Muscle of leg (tissue), 16 donors: Measurements from ENCODE around the gene MGAT5. TPM values are rescaled to one million over a fixed set of nuclear protein-coding genes. Genes with fewer than 3 reads are reported as not detected.

Experiments used
- DNase-seq: peaks from one replicate; pipeline ENCODE4 v3.0.0; 2013
- H3K27ac ChIP-seq: one replicate; pipeline ENCODE4 v1.5.1; 2013; ENCODE audit warnings: mild to moderate bottlenecking, low read length, control low read depth
- H3K27me3 ChIP-seq: one replicate; pipeline ENCODE4 v1.6.1; 2013; ENCODE audit warnings: low read length; ENCODE audit not compliant: control insufficient read depth, insufficient read depth
- H3K36me3 ChIP-seq: one replicate; pipeline ENCODE4 v1.6.1; 2013; ENCODE audit warnings: low read length; ENCODE audit not compliant: control insufficient read depth, insufficient read depth
- H3K4me1 ChIP-seq: one replicate; pipeline ENCODE4 v1.6.1; 2013; ENCODE audit warnings: low read length; ENCODE audit not compliant: control insufficient read depth, insufficient read depth
- H3K4me3 ChIP-seq: one replicate; pipeline ENCODE4 v1.5.1; 2013; ENCODE audit warnings: low read length, control low read depth
- H3K9me3 ChIP-seq: replicated peaks from 2 replicates; pipeline ENCODE4 v1.6.1; 2013; ENCODE audit warnings: low read depth, low read length; ENCODE audit not compliant: control insufficient read depth
- WGBS: methylation state at CpG from one replicate; pipeline ENCODE4 v1.1.5; 2013; ENCODE audit warnings: missing lambda C conversion rate; ENCODE audit not compliant: insufficient coverage; 5-methylcytosine and 5-hydroxymethylcytosine counted together
- long read RNA-seq, 11 donors: transcript quantifications; one replicate each; lab custom pipeline, GENCODE V29; 2026
- polyA plus RNA-seq, 8 donors: library from polyadenylated mRNA; unstranded; fragments of 120-200 nt; gene quantifications; one replicate each; pipeline versions ENCODE4 v1.2.1 to v1.2.3, GENCODE V29; 2013; ENCODE audit warnings: inconsistent platforms in 1 of 8, low replicate concordance in 1 of 8; ENCODE audit not compliant: insufficient read length in 8 of 8, insufficient read depth in 1 of 8
- total RNA-seq: library from RNA; stranded (reverse); fragments of 120-200 nt; gene quantifications from one replicate; pipeline ENCODE4 v1.2.4, GENCODE V29; 2013

Gene MGAT5
- 24.5 TPM for total RNA-seq
- 10 to 100 TPM; 14.5 to 29.7 (median 21.5) TPM for polyA plus RNA-seq
- long read RNA-seq, donor 1, result 0 reads
- long read RNA-seq, donor 2, result 0 reads
- long read RNA-seq, donor 3, partial matches to known transcripts, result 0 of 1 reads
- long read RNA-seq, donor 3, other reads (novel, unspliced or antisense), result 0 of 1 reads
- long read RNA-seq, donor 4, full-length matches to known transcripts, result 3 of 3 reads
- long read RNA-seq, donor 4, partial matches to known transcripts, result 0 of 3 reads
- long read RNA-seq, donor 4, other reads (novel, unspliced or antisense), result 0 of 3 reads
- long read RNA-seq, donor 5, full-length matches to known transcripts, result 7 of 13 reads
- long read RNA-seq, donor 5, partial matches to known transcripts, result 6 of 13 reads
- long read RNA-seq, donor 5, other reads (novel, unspliced or antisense), result 0 of 13 reads
- long read RNA-seq, donor 6, full-length matches to known transcripts, result 4 of 4 reads
- long read RNA-seq, donor 6, partial matches to known transcripts, result 0 of 4 reads
- long read RNA-seq, donor 6, other reads (novel, unspliced or antisense), result 0 of 4 reads
- long read RNA-seq, donor 7, full-length matches to known transcripts, result 2 of 2 reads
- long read RNA-seq, donor 7, partial matches to known transcripts, result 0 of 2 reads
- long read RNA-seq, donor 7, other reads (novel, unspliced or antisense), result 0 of 2 reads
- long read RNA-seq, donor 8, partial matches to known transcripts, result 0 of 1 reads
- long read RNA-seq, donor 8, other reads (novel, unspliced or antisense), result 0 of 1 reads
- long read RNA-seq, donor 9, partial matches to known transcripts, result 0 of 1 reads
- long read RNA-seq, donor 9, other reads (novel, unspliced or antisense), result 0 of 1 reads
- long read RNA-seq, donor 10, full-length matches to known transcripts, result 2 of 2 reads
- long read RNA-seq, donor 10, partial matches to known transcripts, result 0 of 2 reads
- long read RNA-seq, donor 10, other reads (novel, unspliced or antisense), result 0 of 2 reads
- long read RNA-seq, donor 11, partial matches to known transcripts, result 0 of 2 reads
- long read RNA-seq, donor 11, other reads (novel, unspliced or antisense), result 0 of 2 reads

GRCh38 chr2:134253804-134254203 lies at the start of gene MGAT5:
Gene MGAT5 (plus strand): TSS chr2:134254072. CDS start chr2:134254404, 332 bp downstream.
- no peak within 1 kb of the TSS for H3K27ac ChIP-seq
- peaks cover 8% of the 10 kb centered on the region for H3K4me1 ChIP-seq
- H3K27me3 ChIP-seq, result no peaks in the 10 kb centered on the region
- no peak for DNase-seq
- WGBS, result 56% methylated on average over 3 of the region's 4 CpGs
- H3K9me3 ChIP-seq, result no peaks in the 10 kb centered on the region
- H3K4me3 ChIP-seq, result no peak within 1 kb of the TSS
- H3K36me3 ChIP-seq, result peaks cover 8% of the 10 kb centered on the region

GRCh38 chr2:134205087-134205486 lies 48.8 kb upstream of the MGAT5 start:
- Histone ChIP-seq H3K36me3 (no peaks in the 10 kb centered on the region), H3K9me3 (no peaks in the 10 kb centered on the region), H3K4me3 (no peak overlapping the region), H3K27ac (no peak overlapping the region), H3K27me3 (no peaks in the 10 kb centered on the region), H3K4me1 (peaks cover 9% of the 10 kb centered on the region)
- no peak for DNase-seq
- WGBS, result 87% methylated on average over 3 of the region's 3 CpGs

GRCh38 chr2:134206031-134206430 lies 47.8 kb upstream of the MGAT5 start:
- Histone ChIP-seq H3K4me1 (peaks cover 5% of the 10 kb centered on the region), H3K27ac (no peak overlapping the region), H3K27me3 (no peaks in the 10 kb centered on the region), H3K36me3 (no peaks in the 10 kb centered on the region), H3K4me3 (no peak overlapping the region), H3K9me3 (no peaks in the 10 kb centered on the region)
- 80% methylated on average over 1 of the region's 2 CpGs for WGBS
- DNase-seq, result peak; percentile 49

- Histone ChIP-seq H3K27me3 (no peaks in the 10 kb centered on the region), H3K9me3 (no peaks in the 10 kb centered on the region), H3K36me3 (no peaks in the 10 kb centered on the region), H3K4me1 (peaks cover 5% of the 10 kb centered on the region), H3K27ac (no peak overlapping the region), H3K4me3 (no peak overlapping the region)
- DNase-seq, result peak; percentile 33
- no CpG with 5 or more reads among the region's 5 CpGs for WGBS
Observed at GRCh38 chr2:134206573-134206972, 47.3 kb upstream of the MGAT5 start.

GRCh38 chr2:134207589-134208209 lies 46.2 kb upstream of the MGAT5 start:
- peak; percentile 35 for DNase-seq
- 48% methylated on average over 2 of the region's 5 CpGs for WGBS
- no peaks in the 10 kb centered on the region for H3K9me3 ChIP-seq
- H3K27me3 ChIP-seq, result no peaks in the 10 kb centered on the region
- H3K4me1 ChIP-seq, result peaks cover 5% of the 10 kb centered on the region
- H3K36me3 ChIP-seq, result no peaks in the 10 kb centered on the region
- H3K4me3 ChIP-seq, result no peak overlapping the region
- H3K27ac ChIP-seq, result no peak overlapping the region

GRCh38 chr2:134208825-134209224 lies 45.0 kb upstream of the MGAT5 start:
- peak; percentile 68 for DNase-seq
- Histone ChIP-seq H3K27me3 (no peaks in the 10 kb centered on the region), H3K4me1 (peaks cover 5% of the 10 kb centered on the region), H3K27ac (no peak overlapping the region), H3K9me3 (no peaks in the 10 kb centered on the region), H3K4me3 (no peak overlapping the region), H3K36me3 (no peaks in the 10 kb centered on the region)
- no CpG with 5 or more reads among the region's 2 CpGs for WGBS

GRCh38 chr2:134212746-134213145 lies 41.1 kb upstream of the MGAT5 start:
- DNase-seq, result no peak

GRCh38 chr2:134216152-134216829 lies 37.6 kb upstream of the MGAT5 start:
- DNase-seq, result no peak
- H3K27ac ChIP-seq, result no peak overlapping the region
- WGBS, result 90% methylated on average over 5 of the region's 8 CpGs
- H3K36me3 ChIP-seq, result no peaks in the 10 kb centered on the region
- no peaks in the 10 kb centered on the region for H3K27me3 ChIP-seq
- H3K9me3 ChIP-seq, result peaks cover 3% of the 10 kb centered on the region
- no peak overlapping the region for H3K4me3 ChIP-seq
- peaks cover 9% of the 10 kb centered on the region for H3K4me1 ChIP-seq

More at GRCh38 chr2:134212746-134213145, 41.1 kb upstream of the MGAT5 start:
- H3K36me3 ChIP-seq, result no peaks in the 10 kb centered on the region
- no peaks in the 10 kb centered on the region for H3K27me3 ChIP-seq
- H3K9me3 ChIP-seq, result peaks cover 3% of the 10 kb centered on the region
- no peak overlapping the region for H3K27ac ChIP-seq
- no peaks in the 10 kb centered on the region for H3K4me1 ChIP-seq
- 84% methylated on average over 3 of the region's 3 CpGs for WGBS
- no peak overlapping the region for H3K4me3 ChIP-seq

GRCh38 chr2:134217351-134217750 lies 36.5 kb upstream of the MGAT5 start:
- Histone ChIP-seq H3K27me3 (no peaks in the 10 kb centered on the region), H3K27ac (no peak overlapping the region), H3K36me3 (no peaks in the 10 kb centered on the region), H3K4me3 (no peak overlapping the region), H3K9me3 (peaks cover 3% of the 10 kb centered on the region), H3K4me1 (peaks cover 9% of the 10 kb centered on the region)
- WGBS, result 90% methylated on average over 2 of the region's 2 CpGs
- no peak for DNase-seq
